ENCODE results near the gene C20orf204.

C20orf204 gene

GRCh38 chr20:64024141-64024990 is 11.6 kb upstream of the C20orf204 start:
- Histone ChIP-seq H3K4me3 (ENCODE audit: low read length) (no peak overlapping the region), H3K9ac (ENCODE audit: low read length) (no peak overlapping the region), H3K79me2 (ENCODE audit: low read length) (0 out of 2 replicates have a peak, but pooled peaks cover 2% of the 10 kb centered on the region), H3K4me2 (ENCODE audit: low read length) (no peak overlapping the region), H3K4me1 (ENCODE audit: low read length) (no peaks in the 10 kb centered on the region), H2AFZ (ENCODE audit: low read depth, low read length) (no peak overlapping the region), H3K36me3 (replicated peaks; ENCODE audit: low read depth, low read length) (peaks cover 56% of the 10 kb centered on the region), H3K9me3 (ENCODE audit: insufficient read depth, low read length) (no peaks in the 10 kb centered on the region), H4K20me1 (ENCODE audit: insufficient read depth, low read length) (0 out of 2 replicates have a peak, but pooled peaks cover 3% of the 10 kb centered on the region), H3K27me3 (ENCODE audit: low read depth, low read length) (no peaks in the 10 kb centered on the region), H3K27ac (ENCODE audit: low read length) (no peak overlapping the region)
- TF ChIP-seq EZH2phosphoT487 (IDR thresholded peaks at IDR 0.05; ENCODE audit: low read depth) (no peak), CTCF (IDR thresholded peaks at IDR 0.05; ENCODE audit: low read depth, low read length) (no peak)

GRCh38 chr20:64025101-64025825 is 10.7 kb upstream of the C20orf204 start:
- Histone ChIP-seq H3K79me2 (ENCODE audit: low read length) (0 out of 2 replicates have a peak, but pooled peaks cover 2% of the 10 kb centered on the region), H3K4me2 (ENCODE audit: low read length) (no peak overlapping the region), H3K9ac (ENCODE audit: low read length) (no peak overlapping the region), H4K20me1 (ENCODE audit: insufficient read depth, low read length) (0 out of 2 replicates have a peak, but pooled peaks cover 3% of the 10 kb centered on the region), H3K27ac (ENCODE audit: low read length) (no peak overlapping the region), H3K4me1 (ENCODE audit: low read length) (no peaks in the 10 kb centered on the region), H2AFZ (ENCODE audit: low read depth, low read length) (no peak overlapping the region), H3K27me3 (ENCODE audit: low read depth, low read length) (no peaks in the 10 kb centered on the region), H3K9me3 (ENCODE audit: insufficient read depth, low read length) (no peaks in the 10 kb centered on the region), H3K36me3 (replicated peaks; ENCODE audit: low read depth, low read length) (peaks cover 53% of the 10 kb centered on the region), H3K4me3 (ENCODE audit: low read length) (no peak overlapping the region)
- TF ChIP-seq EZH2phosphoT487 (IDR thresholded peaks at IDR 0.05; ENCODE audit: low read depth): no peak
- no peak for TF ChIP-seq CTCF (IDR thresholded peaks at IDR 0.05; ENCODE audit: low read depth, low read length)

GRCh38 chr20:64025826-64026412 is 10.1 kb upstream of the C20orf204 start:
- H3K4me1 ChIP-seq (ENCODE audit: low read length): no peaks in the 10 kb centered on the region
- 0 out of 2 replicates have a peak, but pooled peaks cover 2% of the 10 kb centered on the region for H3K79me2 ChIP-seq (ENCODE audit: low read length)
- no peak overlapping the region for H3K9ac ChIP-seq (ENCODE audit: low read length)
- no peaks in the 10 kb centered on the region for H3K9me3 ChIP-seq (ENCODE audit: insufficient read depth, low read length)
- no peak for TF ChIP-seq CTCF (IDR thresholded peaks at IDR 0.05; ENCODE audit: low read depth, low read length)
- no peak for TF ChIP-seq EZH2phosphoT487 (IDR thresholded peaks at IDR 0.05; ENCODE audit: low read depth)
- H3K4me3 ChIP-seq (ENCODE audit: low read length): no peak overlapping the region
- H3K27ac ChIP-seq (ENCODE audit: low read length): no peak overlapping the region
- H4K20me1 ChIP-seq (ENCODE audit: insufficient read depth, low read length): 0 out of 2 replicates have a peak, but pooled peaks cover 3% of the 10 kb centered on the region
- no peak overlapping the region for H3K4me2 ChIP-seq (ENCODE audit: low read length)
- H2AFZ ChIP-seq (ENCODE audit: low read depth, low read length): no peak overlapping the region
- peaks cover 57% of the 10 kb centered on the region for H3K36me3 ChIP-seq (replicated peaks; ENCODE audit: low read depth, low read length)
- H3K27me3 ChIP-seq (ENCODE audit: low read depth, low read length): no peaks in the 10 kb centered on the region

Measured in OCI-LY3 (cell line).